Gastrocnemius medialis (tissue), 4 donors: Measurements from ENCODE around the gene TNNT2.

Source experiments
- CTCF ChIP-seq, 5 experiments: fragments of 450-650 bp in 3 of 5; fragments of 200-600 bp in 2 of 5; sonication (generic) in 2 of 5; IDR thresholded peaks in 4 of 5; conservative IDR thresholded peaks in 1 of 5; 1 replicate in 4 of 5; 2 replicates in 1 of 5; pipeline ENCODE4 v1.5.1; 2016 to 2019; ENCODE audit warnings: antibody characterized with exemption in 5 of 5, mild to moderate bottlenecking in 3 of 5, moderate library complexity in 3 of 5
- POLR2A ChIP-seq, 2 donors: fragments of 450-650 bp; IDR thresholded peaks; one replicate each; pipeline ENCODE4 v1.6.1; 2017; ENCODE audit warnings: antibody characterized with exemption in 2 of 2, mild to moderate bottlenecking in 2 of 2, moderate library complexity in 2 of 2

GRCh38 chr1:201381130-201381529 is 3.6 kb upstream of the TNNT2 start:
- TF ChIP-seq POLR2A (IDR thresholded peaks at IDR 0.05): no peak
- TF ChIP-seq CTCF (IDR thresholded peaks at IDR 0.05 in 4 of 5, conservative IDR thresholded peaks at IDR 0.05 in 1 of 5): no peak
